ENCODE measurements around the gene POLR3G.

The POLR3G gene

DNA sequence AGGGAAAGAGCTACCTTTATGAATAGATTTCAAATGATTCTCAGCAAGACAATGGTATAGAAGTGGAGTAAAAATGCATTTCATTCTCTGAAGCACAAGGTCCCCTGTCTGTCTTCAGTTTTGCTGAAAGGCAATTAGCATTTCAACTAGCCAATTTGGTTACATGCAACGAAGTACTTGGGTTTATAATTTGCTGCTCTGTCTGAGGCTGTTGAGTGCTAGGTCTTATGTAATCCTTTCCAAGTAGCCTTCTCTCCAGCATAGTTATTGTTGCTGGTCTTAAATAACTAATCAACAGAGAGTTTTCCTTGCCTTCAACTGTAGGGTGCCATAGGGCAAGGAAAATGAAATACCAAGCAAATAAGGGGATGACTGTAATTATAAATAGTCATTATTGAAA, 88.4 kb downstream of the POLR3G start:
- TF ChIP-seq, protein P1, sequence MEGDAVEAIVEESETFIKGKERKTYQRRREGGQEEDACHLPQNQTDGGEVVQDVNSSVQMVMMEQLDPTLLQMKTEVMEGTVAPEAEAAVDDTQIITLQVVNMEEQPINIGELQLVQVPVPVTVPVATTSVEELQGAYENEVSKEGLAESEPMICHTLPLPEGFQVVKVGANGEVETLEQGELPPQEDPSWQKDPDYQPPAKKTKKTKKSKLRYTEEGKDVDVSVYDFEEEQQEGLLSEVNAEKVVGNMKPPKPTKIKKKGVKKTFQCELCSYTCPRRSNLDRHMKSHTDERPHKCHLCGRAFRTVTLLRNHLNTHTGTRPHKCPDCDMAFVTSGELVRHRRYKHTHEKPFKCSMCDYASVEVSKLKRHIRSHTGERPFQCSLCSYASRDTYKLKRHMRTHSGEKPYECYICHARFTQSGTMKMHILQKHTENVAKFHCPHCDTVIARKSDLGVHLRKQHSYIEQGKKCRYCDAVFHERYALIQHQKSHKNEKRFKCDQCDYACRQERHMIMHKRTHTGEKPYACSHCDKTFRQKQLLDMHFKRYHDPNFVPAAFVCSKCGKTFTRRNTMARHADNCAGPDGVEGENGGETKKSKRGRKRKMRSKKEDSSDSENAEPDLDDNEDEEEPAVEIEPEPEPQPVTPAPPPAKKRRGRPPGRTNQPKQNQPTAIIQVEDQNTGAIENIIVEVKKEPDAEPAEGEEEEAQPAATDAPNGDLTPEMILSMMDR (IDR thresholded peaks at IDR 0.05; ENCODE audit: insufficient read depth, low read length, missing control alignments) = no peak
- DNase-seq (ENCODE audit: low read depth, low spot score) = no peak
- POLR2A ChIA-PET = no interaction called here
- CTCF ChIA-PET = no interaction called here
- H3K4me3 ChIP-seq (ENCODE audit: low read depth, low read length) = no peak overlapping the region

All from AG04449 (cell line).